Mesenchymal stem cell (in vitro differentiated cells and primary cell): ENCODE results near the gene NUP188.

ENCODE experiments used
- DNase-seq: peaks from one replicate; pipeline ENCODE4 v3.0.0-alpha.2; 2013
- H2AFZ ChIP-seq: one replicate; pipeline ENCODE4 v1.6.1; 2013; ENCODE audit warnings: low read depth, mild to moderate bottlenecking, control low read depth, inconsistent platforms, low read length, moderate library complexity
- H2AK5ac ChIP-seq: 2 replicates; pipeline ENCODE4 v1.6.1; 2013; ENCODE audit warnings: low read length, moderate library complexity, mild to moderate bottlenecking, inconsistent platforms; ENCODE audit not compliant: severe bottlenecking
- H2BK120ac ChIP-seq: one replicate; pipeline ENCODE4 v1.6.1; 2013; ENCODE audit warnings: low read depth, mild to moderate bottlenecking, inconsistent platforms, low read length, moderate library complexity
- H2BK12ac ChIP-seq, 2 experiments: one replicate each; pipeline ENCODE4 v1.6.1; 2013; ENCODE audit warnings: inconsistent platforms in 2 of 2, low read length in 2 of 2, mild to moderate bottlenecking in 2 of 2, moderate library complexity in 2 of 2, control low read depth in 1 of 2
- H2BK15ac ChIP-seq: one replicate; pipeline ENCODE4 v1.6.1; 2013; ENCODE audit warnings: mild to moderate bottlenecking, low read depth, inconsistent platforms; ENCODE audit not compliant: poor library complexity, severe bottlenecking
- H2BK5ac ChIP-seq: 2 replicates; pipeline ENCODE4 v1.6.1; 2013; ENCODE audit warnings: low read depth, mild to moderate bottlenecking, low read length, control low read depth, inconsistent platforms; ENCODE audit not compliant: poor library complexity, severe bottlenecking
- H3K14ac ChIP-seq, 2 experiments: one replicate each; pipeline ENCODE4 v1.6.1; 2013; ENCODE audit warnings: inconsistent platforms in 2 of 2, low read length in 2 of 2, control low read depth in 1 of 2, mild to moderate bottlenecking in 1 of 2, moderate library complexity in 1 of 2
- H3K18ac ChIP-seq, 2 experiments: one replicate each; pipeline ENCODE4 v1.6.1; 2013; ENCODE audit warnings: inconsistent platforms in 2 of 2, low read length in 2 of 2, control low read depth in 1 of 2, low read depth in 1 of 2, mild to moderate bottlenecking in 1 of 2
- H3K23ac ChIP-seq, 2 experiments: one replicate each; pipeline ENCODE4 v1.6.1; 2013; ENCODE audit warnings: inconsistent platforms in 2 of 2, low read length in 2 of 2, mild to moderate bottlenecking in 2 of 2, moderate library complexity in 2 of 2, control low read depth in 1 of 2
- H3K27ac ChIP-seq: 2 replicates; pipeline ENCODE4 v1.5.1; 2013; ENCODE audit warnings: mild to moderate bottlenecking, moderate library complexity, low read length, control low read depth, inconsistent platforms; ENCODE audit not compliant: poor library complexity, severe bottlenecking
- H3K27me3 ChIP-seq, 2 experiments: 2 replicates each; pipeline versions ENCODE4 v1.6.1 to v1.7.0; 2013; ENCODE audit warnings: low read length in 2 of 2, mild to moderate bottlenecking in 2 of 2, moderate library complexity in 2 of 2, control low read depth in 1 of 2, inconsistent platforms in 1 of 2; ENCODE audit not compliant: control insufficient read depth in 1 of 2, insufficient read depth in 1 of 2
- H3K36me3 ChIP-seq, 2 experiments: 2 replicates each; pipeline versions ENCODE4 v1.6.1 to v1.7.0; 2013; ENCODE audit warnings: low read length in 2 of 2, control low read depth in 1 of 2, inconsistent platforms in 1 of 2, low read depth in 1 of 2, mild to moderate bottlenecking in 1 of 2; ENCODE audit not compliant: insufficient read depth in 2 of 2, control insufficient read depth in 1 of 2
- H3K4ac ChIP-seq, 2 experiments: one replicate each; pipeline ENCODE4 v1.6.1; 2013; ENCODE audit warnings: inconsistent platforms in 2 of 2, low read length in 2 of 2, mild to moderate bottlenecking in 2 of 2, moderate library complexity in 2 of 2, control low read depth in 1 of 2, low read depth in 1 of 2
- H3K4me1 ChIP-seq: 2 replicates; pipeline ENCODE4 v1.6.1; 2013; ENCODE audit warnings: low read depth, low read length, control low read depth; ENCODE audit not compliant: control insufficient read depth, insufficient read depth
- H3K4me2 ChIP-seq: 2 replicates; pipeline ENCODE4 v1.6.1; 2013; ENCODE audit warnings: low read length, mild to moderate bottlenecking, inconsistent platforms; ENCODE audit not compliant: poor library complexity, severe bottlenecking
- H3K4me3 ChIP-seq, 2 experiments: 2 replicates each; pipeline versions ENCODE4 v1.5.1 to v1.7.0; 2013; ENCODE audit warnings: low read length in 2 of 2, mild to moderate bottlenecking in 2 of 2, control low read depth in 1 of 2, low read depth in 1 of 2; ENCODE audit not compliant: insufficient read depth in 1 of 2
- H3K79me1 ChIP-seq: replicated peaks from 2 replicates; pipeline ENCODE4 v1.6.1; 2013; ENCODE audit warnings: mild to moderate bottlenecking, control low read depth, low read length, inconsistent platforms; ENCODE audit not compliant: poor library complexity, severe bottlenecking
- H3K9ac ChIP-seq: 2 replicates; pipeline ENCODE4 v1.7.0; 2013; ENCODE audit warnings: mild to moderate bottlenecking, low read length, moderate library complexity
- H3K9me3 ChIP-seq: 2 replicates; pipeline ENCODE4 v1.7.0; 2013; ENCODE audit warnings: mild to moderate bottlenecking, low read length; ENCODE audit not compliant: control insufficient read depth
- H4K8ac ChIP-seq: one replicate; pipeline ENCODE4 v1.6.1; 2013; ENCODE audit warnings: inconsistent platforms, mild to moderate bottlenecking, low read length, moderate library complexity
- H4K91ac ChIP-seq: one replicate; pipeline ENCODE4 v1.6.1; 2013; ENCODE audit warnings: mild to moderate bottlenecking, low read length, inconsistent platforms
- WGBS: methylation state at CpG from one replicate; pipeline ENCODE4 v1.1.7; 2013; ENCODE audit warnings: mixed read lengths; 5-methylcytosine and 5-hydroxymethylcytosine counted together

NUP188 gene

DNA sequence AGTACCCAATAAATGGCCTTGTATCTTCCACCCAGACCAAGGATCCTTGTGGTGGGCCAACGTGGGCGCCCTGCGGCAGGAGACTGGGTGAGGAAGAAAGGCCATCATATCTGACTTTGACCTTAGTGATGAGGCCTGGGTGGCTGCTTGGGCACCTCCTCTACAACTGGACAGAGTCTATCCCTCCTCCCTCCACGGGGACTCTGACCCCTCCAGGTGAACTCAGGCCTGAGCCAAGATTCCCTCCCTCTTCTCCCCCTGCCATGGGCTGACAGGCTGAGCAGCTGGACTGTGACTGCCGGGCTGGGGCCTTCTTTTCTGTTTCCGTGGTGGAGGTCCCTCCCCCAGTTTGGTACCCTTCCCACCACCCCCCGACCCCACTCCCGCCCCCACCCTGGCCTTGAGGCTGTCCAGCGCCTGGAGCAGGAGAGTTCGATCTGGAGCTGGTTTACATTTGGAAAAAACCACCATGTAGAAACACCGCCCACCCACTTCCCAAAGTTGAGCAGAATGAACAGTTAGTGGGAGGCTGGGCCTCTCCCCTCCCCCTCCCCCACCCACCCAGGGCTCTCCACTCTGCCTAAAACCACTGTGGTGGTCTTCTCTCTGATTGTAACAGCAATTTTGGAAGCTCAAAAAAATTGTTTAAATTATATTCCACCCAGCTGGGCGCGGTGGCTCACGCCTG, 28.0 kb upstream of the NUP188 start:
- Histone ChIP-seq H3K4me2 (no peak overlapping the region), H2AFZ (no peak overlapping the region), H4K8ac (no peak overlapping the region), H2BK120ac (no peak overlapping the region), H3K4me3 (no peak overlapping the region), H3K9ac (no peak overlapping the region), H3K27me3 (no peaks in the 10 kb centered on the region), H4K91ac (no peak overlapping the region), H2BK5ac (no peak overlapping the region), H3K27ac (no peak overlapping the region), H3K4ac (peak overlapping the region in 1 of 2 experiments; percentile 30), H3K14ac (no peak overlapping the region), H3K9me3 (no peaks in the 10 kb centered on the region), H2BK12ac (peak overlapping the region in 1 of 2 experiments; percentile 35), H3K79me1 (peaks cover 25% of the 10 kb centered on the region), H3K4me1 (peaks cover 26% of the 10 kb centered on the region), H3K36me3 (peaks cover 21 to 48% of the 10 kb centered on the region in 2 experiments), H3K23ac (no peak overlapping the region), H3K18ac (no peak overlapping the region), H2AK5ac (no peak overlapping the region), H2BK15ac (no peak overlapping the region)
- DNase-seq: no peak
- WGBS: 84% methylated on average over 10 of the region's 14 CpGs

DNA sequence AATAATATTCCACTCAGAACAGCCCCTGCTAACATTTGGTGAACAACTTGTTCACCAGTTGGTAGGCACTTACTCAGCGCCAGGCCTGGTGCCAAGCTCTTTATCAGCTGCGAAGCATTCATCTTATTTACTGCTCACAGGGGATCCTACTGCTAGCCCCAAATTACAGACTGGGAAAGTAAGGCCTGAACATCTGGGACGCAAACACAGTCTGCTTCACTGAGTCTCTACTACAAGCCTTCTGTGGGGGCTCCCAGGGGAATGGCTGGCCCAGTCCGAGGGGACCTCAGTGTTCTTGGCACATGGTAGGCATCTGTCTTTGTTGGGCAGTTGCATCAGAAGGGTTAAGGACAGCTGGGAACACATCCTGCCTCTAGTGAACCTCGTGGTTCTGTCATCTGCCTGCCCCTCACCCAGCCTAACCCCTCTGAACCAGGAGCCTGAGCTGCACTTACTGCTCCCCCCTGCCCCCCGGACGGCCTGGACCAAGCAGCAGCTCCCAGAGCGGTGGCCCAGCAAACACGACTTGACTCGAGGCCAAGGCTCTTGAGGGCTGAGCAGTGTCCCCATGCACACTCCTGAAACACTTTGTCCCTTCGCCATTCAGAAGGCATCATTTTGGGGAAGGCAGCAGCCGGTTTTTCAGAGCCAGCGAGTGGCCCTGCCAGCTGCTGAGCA, 27.0 kb upstream of the NUP188 start, which contains the start of gene PHYHD1:
TSS of gene PHYHD1 (plus strand) at position 602 of the 678 bp plus-strand sequence. CDS start 1,342 bp downstream, outside the sequence.
- WGBS: 66% methylated on average over 13 of the region's 13 CpGs
- peak within 1 kb of the TSS in 1 of 2 experiments; percentile 78 for H3K4me3 ChIP-seq

DNA sequence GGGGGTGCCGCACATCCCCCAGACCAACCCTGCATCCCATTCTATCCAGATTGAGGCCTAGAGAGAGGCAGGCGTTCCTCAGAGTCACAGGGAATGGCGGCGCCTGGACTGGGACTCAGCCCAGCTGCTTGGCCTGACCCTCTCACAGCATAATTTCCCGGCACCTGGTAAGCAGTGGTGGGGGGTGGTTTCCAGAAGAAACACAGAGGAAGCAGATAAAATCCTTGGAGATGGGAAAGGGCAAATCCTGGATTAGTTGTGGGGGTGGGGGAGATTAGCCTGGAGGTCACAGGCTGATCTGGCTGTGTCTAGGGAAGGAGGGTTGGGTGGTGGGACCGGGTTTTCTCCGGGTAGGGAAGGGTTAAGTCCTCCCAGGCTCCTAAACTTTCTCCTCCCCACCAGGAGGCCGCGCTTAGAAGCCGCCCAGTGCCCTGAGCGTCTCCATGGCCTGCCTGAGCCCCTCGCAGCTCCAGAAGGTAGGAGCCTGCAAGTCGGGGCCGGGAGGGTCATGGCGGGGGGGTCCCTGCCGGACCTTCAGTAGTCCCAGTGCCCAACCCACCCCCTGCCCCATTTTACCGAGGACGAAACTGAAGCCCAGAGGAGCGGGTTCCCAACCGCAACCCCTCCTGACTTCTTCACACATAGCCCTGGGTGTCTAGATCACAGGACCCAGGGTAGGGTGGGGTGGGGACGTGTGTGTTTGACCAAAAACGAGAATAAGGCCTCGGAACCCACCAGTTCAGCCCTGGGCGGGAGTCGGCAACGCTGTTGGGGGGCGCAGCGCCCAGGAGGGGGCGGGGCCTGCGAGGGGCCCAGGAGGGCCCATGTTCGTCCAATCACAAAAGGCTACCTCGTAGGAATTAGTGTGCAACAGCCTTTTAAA, 25.4 kb upstream of the NUP188 start:
- H3K4me3 ChIP-seq: peak overlapping the region; percentile 59 to 78
- WGBS: 4% methylated on average over 25 of the region's 32 CpGs

More for the DNA sequence above, 27.0 kb upstream of the NUP188 start, which contains the start of gene PHYHD1:
- no peak within 1 kb of the TSS for H3K14ac ChIP-seq
- H3K9ac ChIP-seq: peak within 1 kb of the TSS; percentile 88
- H2BK15ac ChIP-seq: peak within 1 kb of the TSS; percentile 57
- no peaks in the 10 kb centered on the region for H3K9me3 ChIP-seq
- peak within 1 kb of the TSS; percentile 42 to 80 for H3K4ac ChIP-seq
- peak within 1 kb of the TSS; percentile 73 for H4K91ac ChIP-seq
- DNase-seq: peak; percentile 29
- no peak within 1 kb of the TSS for H3K23ac ChIP-seq
- H3K27ac ChIP-seq: peak within 1 kb of the TSS; percentile 33
- peaks cover 15 to 41% of the 10 kb centered on the region in 2 experiments for H3K36me3 ChIP-seq
- H3K27me3 ChIP-seq: no peaks in the 10 kb centered on the region
- H3K18ac ChIP-seq: peak within 1 kb of the TSS; percentile 40 to 77
- H2AK5ac ChIP-seq: peak within 1 kb of the TSS; percentile 17
- peak within 1 kb of the TSS; percentile 50 to 92 for H2BK12ac ChIP-seq
- peak within 1 kb of the TSS; percentile 97 for H4K8ac ChIP-seq
- peak within 1 kb of the TSS; percentile 99 for H2BK120ac ChIP-seq
- H3K4me2 ChIP-seq: no peak within 1 kb of the TSS
- no peak within 1 kb of the TSS for H2AFZ ChIP-seq
- H3K4me1 ChIP-seq: peaks cover 25% of the 10 kb centered on the region
- no peak within 1 kb of the TSS for H2BK5ac ChIP-seq
- peaks cover 23% of the 10 kb centered on the region for H3K79me1 ChIP-seq

More for the DNA sequence above, 25.4 kb upstream of the NUP188 start:
- Histone ChIP-seq H2AK5ac (no peak overlapping the region), H2BK15ac (peak overlapping the region; percentile 49), H3K4ac (peak overlapping the region; percentile 61 to 80), H2BK120ac (peak overlapping the region; percentile 99), H2BK12ac (peak overlapping the region in 1 of 2 experiments; percentile 35), H3K27me3 (no peaks in the 10 kb centered on the region), H4K91ac (peak overlapping the region; percentile 81), H3K9ac (peak overlapping the region; percentile 88), H2AFZ (peak overlapping the region; percentile 20), H3K14ac (no peak overlapping the region), H3K79me1 (peaks cover 23% of the 10 kb centered on the region), H3K4me2 (peak overlapping the region; percentile 64), H3K36me3 (peaks cover 9 to 30% of the 10 kb centered on the region in 2 experiments), H3K27ac (peak overlapping the region; percentile 73), H4K8ac (peak overlapping the region; percentile 71), H3K18ac (peak overlapping the region; percentile 69 to 78), H3K4me1 (peaks cover 20% of the 10 kb centered on the region), H3K23ac (no peak overlapping the region), H3K9me3 (no peaks in the 10 kb centered on the region), H2BK5ac (no peak overlapping the region)
- peak; percentile 78 for DNase-seq
